Measurements from ENCODE around the gene SLC12A8.

The SLC12A8 gene

GRCh38 chr3:125072301-125072700 is 140.2 kb downstream of the SLC12A8 start:
- H3K4me3 ChIP-seq (ENCODE audit: low read depth, low read length): no peak overlapping the region
- TF ChIP-seq, protein P1, sequence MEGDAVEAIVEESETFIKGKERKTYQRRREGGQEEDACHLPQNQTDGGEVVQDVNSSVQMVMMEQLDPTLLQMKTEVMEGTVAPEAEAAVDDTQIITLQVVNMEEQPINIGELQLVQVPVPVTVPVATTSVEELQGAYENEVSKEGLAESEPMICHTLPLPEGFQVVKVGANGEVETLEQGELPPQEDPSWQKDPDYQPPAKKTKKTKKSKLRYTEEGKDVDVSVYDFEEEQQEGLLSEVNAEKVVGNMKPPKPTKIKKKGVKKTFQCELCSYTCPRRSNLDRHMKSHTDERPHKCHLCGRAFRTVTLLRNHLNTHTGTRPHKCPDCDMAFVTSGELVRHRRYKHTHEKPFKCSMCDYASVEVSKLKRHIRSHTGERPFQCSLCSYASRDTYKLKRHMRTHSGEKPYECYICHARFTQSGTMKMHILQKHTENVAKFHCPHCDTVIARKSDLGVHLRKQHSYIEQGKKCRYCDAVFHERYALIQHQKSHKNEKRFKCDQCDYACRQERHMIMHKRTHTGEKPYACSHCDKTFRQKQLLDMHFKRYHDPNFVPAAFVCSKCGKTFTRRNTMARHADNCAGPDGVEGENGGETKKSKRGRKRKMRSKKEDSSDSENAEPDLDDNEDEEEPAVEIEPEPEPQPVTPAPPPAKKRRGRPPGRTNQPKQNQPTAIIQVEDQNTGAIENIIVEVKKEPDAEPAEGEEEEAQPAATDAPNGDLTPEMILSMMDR (IDR thresholded peaks at IDR 0.05; ENCODE audit: borderline replicate concordance, insufficient read depth, low read depth, low read length): no peak

DNA sequence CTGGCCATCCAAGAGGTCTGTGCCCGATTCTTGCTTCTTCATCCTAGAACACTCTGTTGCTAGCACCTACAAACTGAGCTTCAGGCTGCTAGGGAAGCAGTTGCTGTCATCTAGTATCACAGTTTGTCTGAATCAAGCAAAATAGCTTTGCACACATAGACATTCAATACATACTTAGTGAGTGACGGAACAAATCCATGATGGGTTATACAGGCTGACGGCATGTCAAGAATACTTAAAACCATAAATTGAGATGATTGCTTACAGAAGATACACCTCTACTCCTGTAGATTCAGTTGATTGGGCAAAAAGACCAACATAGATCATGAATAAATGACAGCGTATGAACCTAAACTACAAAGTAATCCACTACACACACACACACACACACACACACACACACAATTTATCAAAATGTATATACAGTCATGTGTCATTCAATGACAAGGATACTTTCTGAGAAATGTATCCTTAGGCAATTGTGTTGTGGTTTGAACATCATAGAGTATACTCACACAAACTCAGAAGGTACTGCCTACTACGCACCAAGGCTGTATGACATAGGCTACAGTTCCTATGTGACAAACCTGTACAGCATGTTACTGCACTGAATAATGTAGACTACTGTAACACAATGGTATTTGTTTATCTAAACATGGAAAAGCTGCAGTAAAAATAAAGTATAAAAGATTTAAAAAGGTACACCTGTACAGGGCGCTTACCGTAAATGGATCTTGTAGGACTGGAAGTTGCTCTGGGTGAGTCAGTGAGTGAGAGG is 142.4 kb downstream of the SLC12A8 start:
- no peak overlapping the region for H3K4me3 ChIP-seq (ENCODE audit: low read depth, low read length)
- TF ChIP-seq, protein P1 (IDR thresholded peaks at IDR 0.05; ENCODE audit: borderline replicate concordance, insufficient read depth, low read depth, low read length): no peak

GRCh38 chr3:125069452-125069851 is 143.1 kb downstream of the SLC12A8 start:
- no peak overlapping the region for H3K4me3 ChIP-seq (ENCODE audit: low read depth, low read length)
- TF ChIP-seq, protein P1 (IDR thresholded peaks at IDR 0.05; ENCODE audit: borderline replicate concordance, insufficient read depth, low read depth, low read length): no peak

DNA sequence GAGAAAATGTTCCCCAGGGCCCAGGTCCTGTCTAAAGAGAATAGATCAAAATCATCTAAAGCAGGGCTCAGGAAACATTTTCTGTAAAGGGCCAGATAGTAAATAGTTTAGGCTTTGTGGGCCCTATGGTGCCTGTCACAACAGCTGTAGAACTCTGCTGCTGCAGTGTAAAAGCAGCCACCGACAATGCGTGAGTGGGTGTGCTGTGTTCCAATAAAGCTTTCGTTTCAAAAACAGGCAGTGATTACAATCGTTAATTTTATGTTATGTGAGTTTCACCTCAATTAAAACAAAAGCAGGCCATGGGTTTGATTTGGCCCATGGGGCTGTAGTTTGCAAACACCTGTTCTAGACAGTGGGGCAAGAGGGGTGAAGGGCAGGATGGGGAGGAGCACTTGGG is 144.3 kb downstream of the SLC12A8 start:
- TF ChIP-seq, protein P1 (IDR thresholded peaks at IDR 0.05; ENCODE audit: borderline replicate concordance, insufficient read depth, low read depth, low read length): no peak
- H3K4me3 ChIP-seq (ENCODE audit: low read depth, low read length): no peak overlapping the region

GRCh38 chr3:125067225-125067624 is 145.3 kb downstream of the SLC12A8 start:
- TF ChIP-seq, protein P1 (IDR thresholded peaks at IDR 0.05; ENCODE audit: borderline replicate concordance, insufficient read depth, low read depth, low read length): no peak
- no peak overlapping the region for H3K4me3 ChIP-seq (ENCODE audit: low read depth, low read length)

GRCh38 chr3:125062904-125063618 is 149.5 kb downstream of the SLC12A8 start:
- no peak overlapping the region for H3K4me3 ChIP-seq (ENCODE audit: low read depth, low read length)
- TF ChIP-seq, protein P1 (IDR thresholded peaks at IDR 0.05; ENCODE audit: borderline replicate concordance, insufficient read depth, low read depth, low read length): no peak

DNA sequence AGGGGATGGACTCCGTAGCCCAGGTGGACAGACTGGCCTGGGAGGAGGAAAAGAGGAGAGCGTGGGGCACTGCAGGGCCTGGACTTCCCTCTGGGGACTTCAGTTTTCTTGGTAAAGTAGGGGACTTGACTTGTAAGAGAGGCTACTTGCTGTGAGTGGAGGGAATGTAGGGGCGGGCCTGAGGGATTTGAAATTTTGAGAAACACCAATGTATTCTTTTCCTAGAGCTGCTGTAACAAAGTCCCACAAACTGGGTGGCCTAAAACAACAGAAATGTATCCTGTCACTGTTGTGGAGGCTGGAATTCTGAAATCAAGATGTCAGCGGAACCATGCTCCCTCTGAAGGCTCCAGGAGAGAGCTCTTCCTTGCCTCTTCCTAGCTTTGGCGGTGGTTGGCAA is 150.9 kb downstream of the SLC12A8 start:
- TF ChIP-seq, protein P1 (IDR thresholded peaks at IDR 0.05; ENCODE audit: borderline replicate concordance, insufficient read depth, low read depth, low read length): no peak

More for the DNA sequence above, 150.9 kb downstream of the SLC12A8 start:
- no peak overlapping the region for H3K4me3 ChIP-seq (ENCODE audit: low read depth, low read length)
